ENCODE results near the gene ZBTB21.

GRCh38 chr21:41952568-41953248, 57.5 kb downstream of the ZBTB21 start:
- TF ChIP-seq EZH2 (IDR thresholded peaks at IDR 0.05; ENCODE audit: insufficient read depth, poor library complexity, severe bottlenecking) = no peak
- TF ChIP-seq EZH2phosphoT487 (IDR thresholded peaks at IDR 0.05; ENCODE audit: insufficient read depth, low read depth) = no peak

All from GM23248 (cell line).